ENCODE data around the gene KDM6B. TPM values are rescaled to one million over a fixed set of nuclear protein-coding genes. Genes with fewer than 3 reads are reported as not detected.

The KDM6B gene
- total RNA-seq, 2 experiments from 2014 or later = 65.4 to 77.7 TPM

- ChIA-PET POLR2A (no interaction called here), CTCF (no interaction called here)
Observed at GRCh38 chr17:7818746-7819645, 15.0 kb upstream of the KDM6B start.

DNA sequence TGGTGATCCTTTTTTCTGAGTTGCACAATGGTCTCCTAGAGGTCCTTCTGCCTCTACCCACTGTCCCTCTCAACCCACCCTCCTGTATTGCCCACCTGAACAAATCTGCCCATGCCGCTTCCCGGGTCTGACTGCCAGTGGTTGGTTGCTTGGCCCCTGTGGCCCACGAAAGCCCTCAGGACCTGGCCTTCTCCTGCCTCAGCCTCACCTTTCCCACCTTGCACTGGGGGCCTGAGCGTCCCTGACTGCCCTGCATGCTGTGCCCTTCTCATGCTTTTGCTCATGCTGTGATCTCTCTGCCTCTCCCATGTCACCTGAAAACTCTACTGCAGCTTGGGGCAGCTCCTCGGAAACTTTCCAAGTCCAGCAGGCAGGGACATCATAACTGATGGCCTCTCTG is 13.8 kb upstream of the KDM6B start:
- CTCF ChIA-PET = interaction anchor here (0.9 kb wide), 1 partner anchor 77 kb away, joined by 5 read pairs; no protein-coding TSS in a partner anchor
- POLR2A ChIA-PET = no interaction called here

GRCh38 chr17:7822126-7822525 is 11.9 kb upstream of the KDM6B start:
- POLR2A ChIA-PET = no interaction called here
- CTCF ChIA-PET = interaction anchor here (0.6 to 2.5 kb wide), 10 partner anchors 9 to 225 kb away, joined by 3 to 17 read pairs (median 3); partner anchors contain the start of genes KDM6B and NAA38

DNA sequence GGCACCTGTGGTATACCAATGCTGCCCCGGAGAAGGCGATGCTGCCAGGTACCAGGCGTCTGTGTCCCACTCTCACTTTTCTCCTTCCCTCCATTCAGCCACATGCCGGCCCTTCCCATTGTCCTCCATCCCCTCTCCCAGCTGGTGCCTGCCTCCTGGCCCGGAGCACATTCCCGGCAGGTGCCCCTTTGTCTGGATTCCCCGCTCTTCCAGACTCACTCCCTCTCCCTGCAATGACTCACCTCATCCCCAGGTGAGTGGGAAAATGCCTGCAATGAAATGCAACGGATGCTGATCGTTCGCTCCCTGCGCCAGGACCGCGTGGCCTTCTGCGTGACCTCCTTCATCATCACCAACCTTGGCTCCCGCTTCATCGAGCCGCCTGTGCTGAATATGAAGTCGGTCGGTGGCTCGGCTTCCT is 10.4 kb upstream of the KDM6B start:
- POLR2A ChIA-PET = interaction anchor here (0.5 kb wide), 1 partner anchor 110 kb away, joined by 4 read pairs; no protein-coding TSS in a partner anchor

GRCh38 chr17:7824021-7824924 is 9.7 kb upstream of the KDM6B start:
- CTCF ChIA-PET = interaction anchor here (0.7 to 2.5 kb wide), 8 partner anchors 8 to 217 kb away, joined by 3 to 12 read pairs (median 4); partner anchors contain the start of genes KDM6B and WRAP53
- POLR2A ChIA-PET = no interaction called here

More for the DNA sequence above, 10.4 kb upstream of the KDM6B start:
- CTCF ChIA-PET = interaction anchor here (0.6 to 2.5 kb wide), 18 partner anchors 7 to 217 kb away, joined by 3 to 17 read pairs (median 4); partner anchors contain the start of genes KDM6B, NAA38 and WRAP53

GRCh38 chr17:7825206-7825990 is 8.6 kb upstream of the KDM6B start:
- ChIA-PET POLR2A (no interaction called here), CTCF (interaction anchor here (0.6 to 1.6 kb wide), 10 partner anchors 9 to 216 kb away, joined by 3 to 6 read pairs (median 4); no protein-coding TSS in a partner anchor)

DNA sequence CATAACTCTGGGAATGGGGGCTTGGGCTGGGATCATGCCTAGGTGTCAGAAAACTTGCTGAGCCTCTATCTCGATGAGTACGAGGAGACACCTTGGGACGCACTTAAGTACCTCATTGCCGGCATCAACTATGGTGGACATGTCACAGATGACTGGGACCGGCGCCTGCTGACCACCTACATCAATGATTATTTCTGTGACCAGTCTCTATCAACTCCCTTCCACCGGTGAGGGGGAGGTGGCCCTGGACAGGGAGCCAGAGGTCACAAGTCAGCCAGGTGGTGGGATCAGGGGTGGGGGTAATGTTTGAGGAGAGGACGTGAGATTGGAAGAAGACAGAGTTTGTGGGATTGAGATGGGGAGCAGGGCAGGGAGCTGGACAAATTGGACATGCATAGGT is 3.4 kb upstream of the KDM6B start:
- POLR2A ChIA-PET = no interaction called here
- CTCF ChIA-PET = interaction anchor here (1.2 kb wide), 1 partner anchor 8 kb away, joined by 3 read pairs; no protein-coding TSS in a partner anchor

DNA sequence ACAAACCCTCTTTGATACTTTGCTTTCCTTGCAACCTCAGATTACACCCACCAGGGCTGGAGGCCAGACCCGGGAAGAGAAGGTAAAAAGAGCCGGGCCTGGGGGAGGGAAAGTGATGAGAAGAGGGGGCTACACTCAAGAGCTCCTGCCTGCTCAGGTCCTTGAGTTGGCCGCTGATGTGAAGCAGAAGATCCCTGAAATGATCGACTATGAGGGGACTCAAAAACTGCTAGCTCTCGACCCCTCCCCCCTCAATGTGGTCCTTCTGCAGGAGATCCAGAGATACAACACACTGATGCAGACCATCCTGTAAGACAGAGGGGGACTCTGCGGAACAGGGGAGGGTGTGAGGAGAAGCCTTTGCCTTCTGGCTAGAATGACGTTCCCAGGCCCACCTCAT is 2.8 kb upstream of the KDM6B start:
- ChIA-PET CTCF (interaction anchor here (1.2 to 4.8 kb wide), 2 partner anchors 8 to 13 kb away, joined by 3 to 42 read pairs; no protein-coding TSS in a partner anchor), POLR2A (no interaction called here)

DNA sequence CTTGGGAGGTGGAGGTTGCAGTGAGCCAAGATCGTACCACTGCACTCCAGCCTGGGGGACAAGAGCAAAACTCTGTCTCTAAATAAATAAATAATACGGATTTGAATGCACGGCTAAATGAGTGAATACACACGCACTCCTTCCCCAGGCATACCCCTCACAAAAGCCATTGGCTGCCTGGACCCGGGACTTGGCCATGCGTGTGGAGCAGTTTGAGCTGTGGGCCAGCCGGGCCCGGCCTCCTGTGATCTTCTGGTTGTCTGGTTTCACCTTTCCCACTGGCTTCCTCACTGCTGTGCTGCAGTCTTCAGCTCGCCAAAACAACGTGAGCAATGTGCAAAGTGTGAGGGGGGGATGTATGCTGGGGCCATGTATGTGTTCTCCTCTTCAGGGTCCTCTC is 1.6 kb upstream of the KDM6B start:
- CTCF ChIA-PET = interaction anchor here (1.2 to 4.8 kb wide), 5 partner anchors 10 to 158 kb away, joined by 3 to 42 read pairs (median 10); no protein-coding TSS in a partner anchor
- POLR2A ChIA-PET = interaction anchor here (4.0 kb wide), 1 partner anchor 12 kb away, joined by 33 read pairs; no protein-coding TSS in a partner anchor

DNA sequence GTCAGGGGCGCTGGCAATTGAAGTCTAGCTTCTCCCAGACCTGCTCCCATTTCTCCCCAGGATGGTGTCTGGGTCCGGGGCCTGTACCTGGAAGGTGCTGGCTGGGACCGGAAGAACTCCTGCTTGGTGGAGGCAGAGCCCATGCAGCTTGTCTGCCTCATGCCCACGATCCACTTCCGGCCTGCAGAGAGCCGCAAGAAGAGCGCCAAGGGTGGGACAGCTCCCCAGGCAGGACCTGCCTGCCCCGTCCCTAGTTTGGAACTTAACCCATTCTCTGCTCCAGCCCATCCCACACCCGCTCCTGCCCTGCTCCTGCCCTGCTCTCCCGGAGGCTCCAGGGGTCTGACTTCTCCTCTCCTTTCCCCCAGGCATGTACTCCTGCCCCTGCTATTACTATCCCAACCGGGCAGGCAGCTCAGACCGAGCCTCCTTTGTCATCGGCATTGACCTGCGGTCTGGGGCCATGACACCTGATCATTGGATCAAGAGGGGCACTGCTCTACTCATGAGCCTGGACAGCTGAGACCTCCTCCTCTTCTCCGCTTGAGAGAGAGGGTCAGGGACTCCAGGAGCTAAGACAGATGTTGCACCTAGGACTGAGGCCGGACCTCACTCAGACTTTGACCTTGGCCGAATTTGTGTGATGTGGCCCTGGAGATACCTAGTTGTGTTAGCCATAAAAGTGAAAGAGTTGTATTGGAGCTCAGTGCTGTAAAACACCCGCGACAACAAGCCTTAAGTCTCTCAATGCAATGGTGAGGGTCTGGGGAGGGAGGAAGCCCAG is 814 bp upstream of the KDM6B start:
- ChIA-PET CTCF (interaction anchor here (0.8 to 4.8 kb wide), 9 partner anchors 10 to 241 kb away, joined by 3 to 42 read pairs (median 9); no protein-coding TSS in a partner anchor), POLR2A (interaction anchor here (4.0 kb wide), 1 partner anchor 11 kb away, joined by 33 read pairs; no protein-coding TSS in a partner anchor)

DNA sequence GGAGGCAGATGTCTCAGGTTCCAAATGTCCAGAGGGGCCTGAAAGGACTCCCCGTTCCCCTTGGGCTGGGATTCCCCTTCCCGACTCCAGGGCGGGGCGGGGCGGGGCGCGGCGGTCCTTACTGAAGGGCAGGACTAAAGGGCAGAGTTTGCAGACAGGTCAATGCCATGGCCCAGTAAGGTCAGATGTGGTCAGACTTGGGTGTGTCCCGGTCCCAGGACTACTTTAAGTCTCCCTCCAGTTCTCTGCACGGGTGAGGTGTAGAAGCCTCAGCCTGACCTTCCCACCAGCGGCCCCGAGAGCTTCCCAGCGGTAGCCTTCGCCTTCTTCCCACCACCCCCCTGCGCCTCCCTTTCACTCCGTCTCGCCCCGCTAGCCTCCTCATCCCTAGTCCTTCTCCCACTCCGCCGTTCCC is 532 bp downstream of the KDM6B start:
- ChIA-PET CTCF (interaction anchor here (0.6 to 4.8 kb wide), 14 partner anchors 9 to 155 kb away, joined by 3 to 42 read pairs (median 5); partner anchors contain the start of genes CYB5D1, DNAH2 and NAA38), POLR2A (interaction anchor here (1.1 to 4.0 kb wide), 4 partner anchors 10 to 147 kb away, joined by 4 to 33 read pairs (median 8); partner anchors contain the start of genes NAA38, RNF227, TP53 and WRAP53)

DNA sequence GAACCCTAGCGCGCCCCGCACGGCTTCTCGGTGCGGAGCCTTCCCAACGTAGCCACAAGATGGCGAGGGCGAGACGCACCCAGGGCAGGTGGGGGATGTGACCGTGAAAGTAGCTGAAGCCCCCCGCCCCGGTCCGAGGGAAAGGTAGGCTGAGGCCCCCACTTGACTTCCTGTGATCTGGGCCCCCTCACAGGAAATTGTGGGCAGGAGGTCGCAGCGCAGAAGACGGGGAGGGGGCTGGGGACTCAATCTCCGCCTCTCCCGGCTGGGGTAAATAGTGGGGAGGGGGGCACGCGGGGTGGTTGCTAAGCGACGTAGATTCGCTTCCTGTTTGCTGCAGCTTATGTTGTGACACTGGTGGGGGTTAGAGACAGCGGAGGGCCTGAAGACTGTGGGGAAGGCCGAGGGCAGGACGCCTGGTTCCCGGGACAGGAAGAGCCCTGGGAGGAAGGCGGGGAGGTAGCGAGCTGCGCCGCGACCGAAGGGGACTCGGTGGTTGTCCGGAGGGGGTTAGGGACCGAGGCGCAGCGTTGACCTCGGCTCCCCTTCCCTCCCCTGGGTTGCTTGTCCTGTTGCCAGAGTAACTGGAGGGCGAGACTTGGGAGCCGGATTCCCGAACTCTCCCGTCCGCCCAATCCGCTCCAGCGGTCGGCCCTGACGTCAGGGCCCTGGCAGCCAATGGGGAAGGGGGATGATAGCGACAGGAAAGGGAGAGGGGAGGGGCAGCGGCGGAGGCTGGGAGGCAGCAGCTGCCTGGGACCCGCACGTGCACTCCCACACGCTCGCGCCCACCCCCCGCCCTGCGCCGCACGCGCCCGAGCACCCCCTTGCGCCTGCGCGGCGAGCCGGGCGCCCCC is 1.2 kb downstream of the KDM6B start:
- ChIA-PET CTCF (interaction anchor here (0.6 to 4.8 kb wide), 20 partner anchors 9 to 222 kb away, joined by 3 to 42 read pairs (median 5); partner anchors contain the start of genes CHD3, CYB5D1, DNAH2 and NAA38), POLR2A (interaction anchor here (0.7 to 4.0 kb wide), 5 partner anchors 9 to 413 kb away, joined by 4 to 33 read pairs (median 6); partner anchors contain the start of genes NAA38, RNF227, TP53 and WRAP53)

DNA sequence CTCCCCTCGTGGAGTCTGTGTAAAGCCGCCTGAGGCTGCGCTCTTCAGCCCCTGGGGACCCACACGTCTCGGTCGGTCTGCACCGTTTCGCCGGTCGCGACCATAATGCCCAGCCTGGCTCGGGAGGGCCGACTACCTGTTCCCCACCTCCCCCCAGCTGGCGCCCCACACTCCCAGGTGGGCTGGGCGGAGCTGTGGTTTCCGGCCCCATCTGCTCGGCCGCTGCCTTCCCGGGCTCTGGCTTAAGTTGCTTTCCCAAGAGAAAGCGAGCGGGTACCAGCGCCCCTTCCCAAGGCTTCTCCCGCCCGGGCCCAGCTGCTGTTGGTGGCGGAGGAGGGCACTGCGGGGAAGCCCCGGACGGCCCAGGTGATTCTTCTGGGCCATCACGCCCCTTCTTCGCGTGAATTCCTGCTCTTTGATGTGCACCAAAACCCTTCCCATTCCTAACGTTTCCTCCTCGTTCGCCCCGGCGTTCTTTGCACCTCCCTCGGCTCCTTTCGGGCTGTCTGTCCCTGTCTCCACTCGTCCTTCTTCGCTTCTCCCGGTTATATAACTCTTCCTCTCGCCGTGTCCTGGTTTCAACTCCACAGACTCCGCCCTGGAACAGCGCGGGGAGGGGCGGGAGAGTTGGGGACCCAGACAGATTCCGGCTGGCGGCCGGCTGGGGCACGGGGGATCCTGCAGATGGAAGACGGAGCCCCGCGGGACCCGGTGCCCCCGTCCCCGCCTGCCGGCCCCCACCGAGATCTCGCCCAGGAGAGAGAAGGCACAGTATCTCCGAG is 2.0 kb downstream of the KDM6B start:
- ChIA-PET POLR2A (interaction anchor here (0.6 to 4.0 kb wide), 7 partner anchors 8 to 412 kb away, joined by 3 to 33 read pairs (median 4); partner anchors contain the start of genes NAA38, RNF227, TP53 and WRAP53), CTCF (interaction anchor here (0.9 to 4.8 kb wide), 15 partner anchors 9 to 221 kb away, joined by 3 to 42 read pairs (median 5); partner anchors contain the start of genes CHD3, CYB5D1 and NAA38)

- ChIA-PET POLR2A (interaction anchor here (0.7 to 0.9 kb wide), 2 partner anchors 20 kb away, joined by 3 read pairs; partner anchors contain the start of gene NAA38), CTCF (interaction anchor here (0.9 to 2.5 kb wide), 7 partner anchors 11 to 237 kb away, joined by 3 to 22 read pairs (median 4); partner anchors contain the start of genes CYB5D1, NAA38 and TP53)
Observed at GRCh38 chr17:7836596-7837407, 2.8 kb downstream of the KDM6B start.

Data from activated CD8-positive, alpha-beta memory T cell treated with anti-CD3 and anti-CD28 coated beads for 36 hours (primary cell).